NCI-H345 treated with DMSO at 0.1 percent for 48 hours (cell line): ENCODE data around the gene DLK2.
"Not testable (repeated sequence)": the region's sequence is repeated elsewhere in the genome, so short reads cannot be mapped to it uniquely, and the experiment has no call there.

Source experiments
- DNase-seq: peaks from one replicate; lab custom pipeline; 2025; ENCODE audit not compliant: unreplicated experiment; lab: John Stamatoyannopoulos, UW

The DLK2 gene

DNA sequence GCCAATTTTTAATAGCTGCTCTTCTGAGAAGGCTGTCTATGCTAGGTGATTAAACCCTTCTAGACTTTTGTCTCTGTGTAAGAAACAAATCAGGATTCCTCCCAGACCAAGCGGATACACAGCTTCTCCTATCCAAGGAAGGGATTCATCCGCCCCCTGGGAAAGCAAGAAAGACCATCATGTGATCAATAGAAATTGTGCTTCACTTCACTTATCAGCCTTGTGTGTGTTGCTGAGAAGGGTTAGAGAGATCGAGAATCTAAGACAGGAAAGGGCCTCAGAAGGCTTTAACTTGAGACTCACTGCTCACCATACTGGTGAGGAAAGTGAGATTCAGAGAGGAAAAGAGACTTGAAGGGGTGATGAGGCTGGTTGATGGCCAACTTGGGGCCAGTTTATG lies 26.5 kb downstream of the DLK2 start:
- no peak for DNase-seq

DNA sequence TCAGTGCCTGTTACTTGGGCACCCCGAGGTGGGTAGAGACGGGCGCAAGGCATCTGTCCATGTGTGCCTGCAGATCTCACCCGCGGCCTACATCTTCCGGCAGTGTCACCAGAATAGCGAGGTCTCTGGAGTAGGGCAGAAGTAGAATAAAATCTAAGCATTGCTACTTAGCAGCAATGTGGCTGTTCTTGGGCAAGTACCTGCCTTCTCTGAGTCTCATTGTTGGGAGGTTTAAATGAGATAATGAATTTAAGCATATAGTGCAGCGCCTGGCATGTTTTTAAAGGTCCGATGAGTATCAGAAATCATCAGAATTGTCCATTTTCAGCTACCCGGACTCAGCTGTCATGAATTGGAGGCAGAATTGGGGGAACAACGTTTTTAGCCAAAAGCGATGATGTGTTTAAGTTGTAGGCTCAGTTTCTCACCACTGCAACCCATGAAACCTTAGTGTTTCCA lies 27.2 kb downstream of the DLK2 start:
- no peak for DNase-seq

DNA sequence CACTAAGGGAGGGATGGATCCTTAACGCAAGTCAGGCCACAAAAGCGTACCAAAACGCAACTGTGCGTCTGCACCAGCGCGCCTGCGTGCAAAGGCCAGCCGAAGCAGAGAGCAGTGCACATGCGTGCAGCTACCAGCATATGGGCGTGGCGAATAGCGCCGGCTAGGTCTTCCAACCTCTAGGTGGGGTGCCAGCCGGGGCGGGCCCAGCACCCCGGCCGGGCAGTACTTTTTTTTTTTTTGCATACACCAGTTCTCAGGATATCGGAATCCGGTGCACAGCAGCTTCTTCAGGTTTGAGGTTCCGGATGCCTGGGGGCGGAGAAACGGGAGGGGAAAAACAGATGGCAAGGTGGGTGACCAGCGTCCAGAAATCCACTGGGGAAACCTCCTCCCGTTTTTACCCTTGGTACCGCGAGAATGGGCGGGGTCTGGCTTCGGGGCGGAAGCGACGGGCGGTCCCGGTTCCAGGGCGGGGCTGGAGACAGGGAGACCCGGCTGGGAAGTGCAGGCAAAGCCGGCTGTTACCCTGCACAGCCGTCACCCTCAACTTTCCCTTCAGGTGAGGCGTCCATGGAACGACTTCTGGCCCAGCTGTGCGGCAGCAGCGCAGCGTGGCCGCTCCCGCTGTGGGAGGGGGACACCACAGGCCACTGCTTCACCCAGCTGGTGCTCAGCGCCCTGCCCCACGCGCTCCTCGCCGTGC lies 27.8 kb downstream of the DLK2 start, which contains the start of gene ABCC10:
TSS of gene ABCC10 (plus strand) at position 136 of the 706 bp plus-strand sequence. CDS start at position 574, 438 bp downstream.
- DNase-seq: peak; percentile 96

DNA sequence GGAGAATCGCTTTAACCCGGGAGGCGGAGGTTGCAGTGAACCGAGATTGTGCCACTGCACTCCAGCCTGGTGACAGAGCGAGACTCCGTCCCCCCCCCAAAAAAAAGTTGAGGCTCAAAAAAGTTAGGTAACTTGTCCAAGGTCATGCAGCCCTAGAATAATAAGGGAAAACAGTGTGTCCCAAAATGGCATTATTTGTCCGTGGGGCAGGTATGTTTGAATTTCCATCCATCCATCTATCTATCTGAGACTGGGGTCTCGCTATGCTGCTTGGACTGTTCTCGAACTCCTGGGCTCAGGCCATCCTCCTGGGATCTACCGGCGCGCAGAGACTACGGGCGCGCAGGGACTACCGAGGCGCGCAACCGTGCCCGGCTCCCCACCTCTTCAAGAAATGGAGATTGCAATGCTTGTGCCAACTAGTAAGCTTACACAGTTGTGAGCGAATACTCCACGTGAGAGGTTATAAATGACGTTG lies 28.4 kb downstream of the DLK2 start:
- DNase-seq: no peak

DNA sequence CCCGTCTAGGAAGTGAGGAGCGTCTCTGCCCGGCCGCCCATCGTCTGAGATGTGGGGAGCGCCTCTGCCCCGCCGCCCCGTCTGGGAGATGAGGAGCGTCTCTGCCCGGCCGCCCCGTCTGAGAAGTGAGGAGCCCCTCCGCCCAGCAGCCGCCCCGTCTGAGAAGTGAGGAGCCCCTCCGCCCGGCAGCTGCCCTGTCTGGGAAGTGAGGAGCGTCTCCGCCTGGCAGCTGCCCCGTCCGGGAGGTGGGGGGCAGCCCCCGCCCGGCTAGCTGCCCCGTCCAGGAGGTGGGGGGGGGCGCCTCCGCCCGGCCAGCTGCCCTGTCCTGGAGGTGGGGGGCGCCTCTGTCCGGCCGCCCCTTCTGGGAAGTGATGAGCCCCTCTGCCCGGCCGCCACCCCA lies 30.3 kb downstream of the DLK2 start:
- not testable (repeated sequence) for DNase-seq

DNA sequence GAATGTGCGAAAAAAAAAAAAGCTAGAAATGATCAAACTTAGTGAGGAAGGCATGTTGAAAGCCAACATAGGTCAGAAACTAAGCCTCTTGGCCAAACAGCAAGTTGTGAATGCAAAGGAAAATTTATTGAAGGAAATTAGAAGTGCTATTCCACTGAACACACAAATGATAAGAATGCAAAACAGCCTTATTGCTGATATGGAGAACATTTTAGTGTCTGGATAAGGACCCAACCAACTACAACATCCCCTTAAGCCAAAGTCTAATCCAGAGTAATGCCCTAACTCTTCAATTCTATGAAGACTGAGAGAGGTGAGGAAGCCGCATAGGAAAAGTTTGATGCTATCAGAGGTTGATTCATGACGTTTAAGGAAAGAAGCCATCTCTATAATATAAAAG lies 33.5 kb downstream of the DLK2 start:
- no peak for DNase-seq

DNA sequence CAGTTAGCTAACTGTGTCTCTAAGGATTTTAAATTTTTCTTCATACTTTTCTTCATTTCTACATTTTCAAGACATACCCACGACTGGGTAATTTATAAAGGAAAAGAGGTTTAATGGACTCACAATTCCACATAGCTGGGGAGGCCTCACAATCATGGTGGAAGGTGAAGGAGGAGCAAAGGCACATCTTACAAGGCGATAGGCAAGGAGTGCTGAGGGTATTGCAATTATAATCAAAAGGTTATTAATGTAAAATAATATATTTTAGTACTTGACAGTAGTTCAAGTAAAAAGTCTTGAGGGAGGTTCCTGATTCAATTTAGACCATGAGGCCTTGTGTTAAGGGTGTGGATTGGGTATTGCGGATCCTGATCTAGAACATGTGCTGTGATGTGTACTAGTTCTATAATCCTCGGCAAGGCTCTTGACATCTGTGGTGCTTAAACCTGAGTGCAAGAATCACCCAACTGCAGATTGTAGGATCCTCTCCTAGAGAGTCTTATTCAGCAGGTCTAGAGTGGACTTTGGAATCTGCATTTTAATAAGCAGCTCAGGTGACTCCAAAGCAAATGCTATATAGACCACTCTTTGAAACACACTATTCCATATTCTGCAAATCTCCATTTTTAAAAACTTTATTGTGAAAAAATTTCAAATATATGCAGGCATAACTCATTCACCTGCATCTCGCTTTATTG lies 35.2 kb downstream of the DLK2 start:
- no peak for DNase-seq

DNA sequence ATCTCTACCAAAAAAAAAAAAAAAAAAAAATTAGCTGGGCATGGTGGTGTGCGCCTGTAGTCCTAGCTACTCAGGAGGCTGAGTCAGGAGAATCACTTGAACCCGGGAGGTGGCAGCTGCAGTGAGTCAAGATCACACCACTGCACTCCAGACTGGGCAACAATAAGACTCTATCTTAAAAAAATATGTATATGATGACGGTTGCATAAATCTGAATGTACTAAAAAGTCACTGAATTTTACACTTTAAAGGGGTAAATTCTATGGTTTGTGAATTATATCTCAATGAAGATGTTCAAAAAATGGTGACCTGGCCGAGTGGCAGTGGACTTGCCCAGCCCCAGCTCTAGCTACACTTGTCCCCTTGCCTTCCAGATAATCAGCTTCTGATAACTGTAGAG lies 38.4 kb downstream of the DLK2 start:
- no peak for DNase-seq

DNA sequence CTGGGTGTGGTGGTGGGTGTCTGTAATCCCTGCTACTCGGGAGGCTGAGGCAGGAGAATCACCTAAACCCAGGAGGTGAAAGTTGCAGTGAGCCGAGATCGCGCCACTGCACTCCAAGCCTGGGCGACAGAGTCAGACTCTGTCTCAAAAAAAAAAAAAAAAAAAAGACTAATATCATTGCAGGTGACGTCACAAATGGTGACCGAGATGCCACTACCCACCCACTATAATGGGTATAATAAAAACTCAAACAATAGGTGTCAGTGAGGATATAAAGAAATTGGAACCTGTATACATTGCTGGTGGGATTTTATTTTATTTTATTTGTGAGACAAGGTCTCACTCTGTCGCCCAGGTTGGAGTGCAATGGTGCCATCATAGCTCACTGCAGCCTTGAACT lies 40.1 kb downstream of the DLK2 start:
- DNase-seq: not testable (repeated sequence)

DNA sequence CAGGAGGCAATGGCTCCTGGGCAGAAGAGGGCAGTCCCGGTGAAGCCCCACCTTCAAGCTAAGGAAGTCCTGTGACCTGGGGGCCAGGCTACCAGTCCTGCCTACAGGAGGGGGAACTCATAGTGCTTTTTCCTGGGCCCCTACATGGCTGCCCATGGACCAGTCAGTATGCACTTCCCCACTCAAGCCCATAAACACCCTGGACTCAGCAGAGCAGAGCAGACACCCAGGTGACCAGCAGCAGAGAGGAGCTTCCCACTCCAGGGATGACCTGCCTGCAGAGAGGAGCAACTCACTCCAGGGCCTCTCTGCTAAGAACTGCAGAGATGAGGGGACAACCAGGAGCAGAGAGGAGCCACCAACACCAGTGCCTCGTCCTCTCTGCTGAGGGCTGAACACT lies 42.3 kb downstream of the DLK2 start:
- DNase-seq: no peak

DNA sequence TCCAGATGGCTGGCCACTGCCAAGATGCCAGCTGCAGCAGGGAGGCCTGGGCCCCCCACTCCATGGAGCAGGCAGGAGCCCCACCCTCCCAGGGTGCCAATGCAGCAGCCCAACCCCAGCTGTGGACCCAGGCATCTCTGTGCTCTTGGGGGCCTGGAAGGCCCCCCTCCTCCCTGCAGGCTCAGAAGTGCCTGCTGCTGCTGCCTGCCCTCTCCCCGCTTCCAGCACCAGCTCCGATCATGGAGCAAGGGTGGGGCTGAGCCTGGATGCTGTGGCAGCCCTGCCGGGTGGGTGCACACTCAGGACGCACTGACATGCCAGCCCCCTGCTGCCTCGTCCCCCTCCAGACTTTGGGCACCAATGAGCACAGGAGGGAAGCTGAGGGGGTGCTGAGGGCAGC lies 42.8 kb downstream of the DLK2 start:
- no peak for DNase-seq

DNA sequence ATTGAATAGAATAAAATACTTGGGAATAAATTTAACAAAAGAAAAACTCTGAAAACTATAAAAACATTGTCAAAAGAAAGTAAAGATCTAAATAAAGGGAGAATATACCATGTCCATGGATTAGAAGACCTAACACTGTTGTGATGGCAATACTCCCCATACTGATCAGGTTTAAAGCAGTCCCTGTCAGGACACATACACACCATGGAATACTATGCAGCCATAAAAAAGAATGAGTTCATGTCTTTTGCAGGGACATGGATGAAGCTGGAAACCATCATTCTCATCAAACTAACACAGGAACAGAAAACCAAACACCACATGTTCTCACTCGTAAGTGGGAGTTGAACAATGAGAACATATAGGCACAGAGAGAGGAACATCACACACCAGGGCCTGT lies 44.6 kb downstream of the DLK2 start:
- not testable (repeated sequence) for DNase-seq

DNA sequence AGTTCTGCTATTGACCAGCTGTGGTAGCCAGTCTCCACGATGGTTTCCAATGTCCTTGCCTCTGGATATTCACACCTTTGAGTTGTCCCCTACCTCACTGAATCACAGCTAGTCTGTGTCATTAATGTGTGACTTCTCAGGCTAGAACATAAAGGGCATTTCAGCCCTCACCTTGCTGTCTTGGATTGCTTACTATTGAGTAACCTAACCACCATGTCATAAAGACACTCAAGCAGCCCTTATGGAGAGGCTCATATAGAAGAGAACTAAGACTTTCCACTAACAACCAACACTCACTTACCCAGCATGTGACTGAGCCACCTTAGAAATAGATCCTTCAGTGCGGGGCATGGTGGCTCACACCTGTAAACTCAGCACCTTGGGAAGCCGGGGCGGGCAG lies 47.1 kb downstream of the DLK2 start:
- DNase-seq: no peak

DNA sequence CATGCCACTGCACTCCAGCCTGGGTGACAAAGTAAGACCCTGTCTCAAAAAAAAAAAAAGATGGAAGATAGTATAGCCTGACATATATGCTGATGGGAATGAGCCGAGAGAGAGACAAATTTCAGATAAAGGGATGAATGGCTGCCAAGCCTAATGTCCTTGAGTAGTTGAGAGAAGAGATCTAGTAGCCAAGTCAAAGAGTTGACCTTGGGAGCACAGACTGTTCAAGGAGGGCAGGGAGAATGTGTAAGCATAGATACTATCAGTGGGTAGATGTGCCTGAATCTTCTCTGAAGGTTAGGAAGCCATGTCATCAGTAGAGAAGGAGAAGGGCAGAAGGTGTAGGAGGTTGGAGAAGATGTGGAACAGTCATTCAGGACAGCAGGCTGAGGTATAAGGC lies 48.1 kb downstream of the DLK2 start:
- DNase-seq: no peak

DNA sequence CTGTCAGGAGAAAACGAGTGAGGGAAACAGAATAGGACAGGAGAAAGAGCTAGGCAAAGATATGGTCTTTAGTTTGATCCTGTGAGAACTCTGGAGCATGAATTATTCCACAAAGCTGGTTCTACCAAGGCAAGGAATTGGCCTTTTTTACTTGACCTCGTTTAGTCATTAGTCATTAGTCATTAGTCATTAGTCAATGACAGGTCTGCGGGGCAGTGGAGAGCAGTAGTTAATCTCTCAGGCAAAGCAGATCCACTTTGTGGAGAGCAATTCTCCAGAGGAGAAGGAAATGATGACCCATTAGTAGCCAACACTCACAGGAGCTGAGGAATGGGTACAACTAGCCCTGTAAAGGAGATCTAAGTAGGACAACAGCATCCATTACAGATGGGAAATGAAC lies 50.0 kb downstream of the DLK2 start:
- no peak for DNase-seq

DNA sequence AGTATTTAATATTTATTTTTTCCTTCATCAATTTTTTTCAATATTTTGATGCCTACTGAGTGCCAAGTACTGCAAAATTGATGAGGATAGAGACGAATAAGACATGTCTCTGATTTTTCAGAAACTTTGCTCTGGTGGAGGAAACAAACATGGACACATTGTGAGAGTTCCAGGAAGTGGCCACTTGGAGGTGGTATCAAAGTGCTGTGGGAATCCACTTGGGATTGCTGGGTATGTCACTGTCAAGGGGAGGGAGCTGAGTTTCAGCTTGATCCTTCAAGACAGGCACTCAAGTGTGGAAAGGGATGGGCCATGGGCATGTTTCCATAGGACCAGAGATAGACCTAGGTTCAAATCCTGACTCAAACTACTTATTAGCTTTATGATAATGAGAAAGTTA lies 52.5 kb downstream of the DLK2 start:
- no peak for DNase-seq

DNA sequence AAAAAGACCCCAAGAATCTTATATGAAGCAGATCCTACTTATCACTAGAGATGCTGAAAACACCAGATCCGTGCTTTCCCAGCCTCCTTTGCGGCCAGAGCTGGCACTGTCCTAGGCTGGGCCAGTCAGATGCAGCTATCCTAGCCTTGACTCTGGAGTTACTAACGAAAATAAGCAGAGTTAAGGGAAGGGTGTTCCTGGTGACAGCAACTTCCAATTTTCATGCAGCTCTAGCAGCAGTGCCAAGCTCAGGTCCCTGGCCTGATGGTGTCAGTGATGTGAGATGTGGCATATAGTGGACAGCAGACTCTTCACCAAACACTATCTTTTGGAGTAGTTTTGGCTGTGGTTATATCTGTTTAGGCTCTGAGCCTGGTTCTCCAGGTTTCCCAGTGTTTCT lies 53.6 kb downstream of the DLK2 start:
- DNase-seq: no peak
